Activated T-cell treated with anti-CD3 and anti-CD28 coated beads, Interleukin-2, amount 50 U/mL, for 24 hours (primary cell): ENCODE data around the gene PTH2.
A peak's percentile ranks its signal among the peaks of the same experiment; 100 is the strongest.
"Not testable (repeated sequence)": the region's sequence is repeated elsewhere in the genome, so short reads cannot be mapped to it uniquely, and the experiment has no call there.

Experiments
- DNase-seq: peaks from one replicate; pipeline ENCODE4 v3.0.0-alpha.2; 2020
- H3K27ac Mint-ChIP-seq: 2 replicates; pipeline ENCODE4 v1.8.0; 2020; ENCODE audit warnings: mild to moderate bottlenecking, mixed read lengths
- H3K27me3 Mint-ChIP-seq: 2 replicates; pipeline ENCODE4 v1.8.0; 2020; ENCODE audit warnings: mixed read lengths
- H3K36me3 Mint-ChIP-seq: 2 replicates; pipeline ENCODE4 v1.8.0; 2020; ENCODE audit warnings: low read depth, mixed read lengths
- H3K4me1 Mint-ChIP-seq: 2 replicates; pipeline ENCODE4 v1.8.0; 2020; ENCODE audit warnings: low read depth, mixed read lengths
- H3K4me3 Mint-ChIP-seq: 2 replicates; pipeline ENCODE4 v1.8.0; 2020; ENCODE audit warnings: mild to moderate bottlenecking, moderate library complexity, mixed read lengths
- H3K9me3 Mint-ChIP-seq: 2 replicates; pipeline ENCODE4 v1.8.0; 2020; ENCODE audit warnings: mixed read lengths

Gene PTH2

GRCh38 chr19:49455773-49456172, 32.5 kb upstream of the PTH2 start:
- DNase-seq, result no peak
- Mint-ChIP-seq H3K4me3 (no peak overlapping the region), H3K9me3 (no peaks in the 10 kb centered on the region), H3K27ac (no peak overlapping the region), H3K36me3 (peaks cover 65% of the 10 kb centered on the region), H3K27me3 (no peaks in the 10 kb centered on the region), H3K4me1 (peaks cover 46% of the 10 kb centered on the region)

GRCh38 chr19:49453757-49454240, 30.6 kb upstream of the PTH2 start:
- DNase-seq, result no peak
- Mint-ChIP-seq H3K4me1 (peaks cover 61% of the 10 kb centered on the region), H3K27ac (peak overlapping the region; percentile 99), H3K36me3 (peaks cover 66% of the 10 kb centered on the region), H3K27me3 (no peaks in the 10 kb centered on the region), H3K9me3 (no peaks in the 10 kb centered on the region), H3K4me3 (peak overlapping the region; percentile 99)

- Mint-ChIP-seq H3K36me3 (peaks cover 71% of the 10 kb centered on the region), H3K4me1 (peaks cover 66% of the 10 kb centered on the region), H3K9me3 (no peaks in the 10 kb centered on the region), H3K4me3 (peak within 1 kb of the TSS; percentile 99), H3K27ac (peak within 1 kb of the TSS; percentile 99), H3K27me3 (no peaks in the 10 kb centered on the region)
- DNase-seq, result peak; percentile 98
These were observed 29.9 kb upstream of the PTH2 start, which contains the start of gene ALDH16A1 for GRCh38 chr19:49453013-49453756. TSS of gene ALDH16A1 (plus strand) at chr19:49453225. CDS start at chr19:49453332, 107 bp downstream.

DNA sequence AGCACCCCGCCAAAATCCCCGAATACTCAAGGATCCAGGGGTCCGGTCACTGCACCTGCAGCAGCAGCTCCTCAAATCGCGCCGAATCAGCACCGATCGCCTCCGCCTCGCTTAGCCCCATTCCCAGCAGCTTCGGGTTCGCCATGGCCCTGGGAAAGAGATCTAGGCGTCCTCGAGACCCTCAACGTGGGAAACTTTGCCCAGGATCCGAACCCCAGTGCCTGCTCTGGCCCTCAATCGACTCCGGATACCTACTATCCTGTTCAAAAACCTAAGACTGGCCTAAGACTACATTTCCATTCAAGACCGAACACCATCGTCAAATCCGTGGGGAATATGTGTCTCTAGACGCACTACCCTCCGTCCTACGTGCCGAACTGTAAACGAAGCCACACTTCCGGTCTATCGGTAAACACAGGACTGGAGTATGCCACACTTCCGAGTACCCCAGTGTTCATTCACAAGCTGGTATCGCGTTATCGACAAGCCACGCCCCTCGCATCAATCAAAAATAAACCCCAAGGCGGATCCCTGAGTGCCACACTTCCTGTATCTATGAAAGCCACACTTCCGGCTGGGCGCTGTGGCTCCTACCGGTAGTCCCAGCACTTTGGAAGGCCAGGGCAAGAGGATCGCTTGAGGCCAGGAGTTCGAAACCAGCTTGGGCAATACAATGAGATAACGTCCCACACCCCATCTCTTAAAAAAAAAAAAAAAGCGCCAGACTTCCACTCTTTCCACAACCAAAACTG, 28.4 kb upstream of the PTH2 start, which contains the start of gene PIH1D1:
TSS of gene PIH1D1 (minus strand) at position 385 of the 752 bp plus-strand sequence. CDS start at position 145, 240 bp downstream.
- Mint-ChIP-seq H3K9me3 (no peaks in the 10 kb centered on the region), H3K27me3 (no peaks in the 10 kb centered on the region), H3K4me3 (peak within 1 kb of the TSS; percentile 99), H3K36me3 (peaks cover 76% of the 10 kb centered on the region), H3K27ac (peak within 1 kb of the TSS; percentile 99), H3K4me1 (peaks cover 65% of the 10 kb centered on the region)
- peak; percentile 91 for DNase-seq

DNA sequence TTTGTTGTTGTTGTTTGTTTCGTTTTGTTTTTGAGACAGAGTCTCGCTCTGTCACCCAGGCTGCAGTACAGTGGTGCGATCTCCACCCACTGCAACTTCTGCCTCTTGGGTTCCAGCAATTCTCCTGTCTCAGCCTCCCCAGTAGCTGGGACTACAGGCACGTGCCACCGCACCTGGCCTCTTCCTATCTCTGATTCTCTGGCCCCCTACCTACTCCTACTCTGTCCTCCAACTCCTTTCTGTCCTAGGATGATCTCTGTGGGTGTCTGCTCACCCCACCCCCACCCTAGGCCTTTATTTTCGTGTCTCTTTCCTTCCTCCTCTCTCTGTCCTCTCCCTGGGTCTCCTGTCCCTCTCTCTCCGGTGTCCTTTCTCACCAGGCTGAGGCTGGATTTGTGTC, 27.2 kb upstream of the PTH2 start:
- DNase-seq, result no peak
- peaks cover 74% of the 10 kb centered on the region for H3K36me3 Mint-ChIP-seq
- H3K27me3 Mint-ChIP-seq, result no peaks in the 10 kb centered on the region
- no peaks in the 10 kb centered on the region for H3K9me3 Mint-ChIP-seq
- peak overlapping the region; percentile 99 for H3K4me3 Mint-ChIP-seq
- peak overlapping the region; percentile 99 for H3K27ac Mint-ChIP-seq
- H3K4me1 Mint-ChIP-seq, result peaks cover 57% of the 10 kb centered on the region

GRCh38 chr19:49448432-49448786, 25.2 kb upstream of the PTH2 start:
- Mint-ChIP-seq H3K27me3 (no peaks in the 10 kb centered on the region), H3K4me3 (no peak overlapping the region)

DNA sequence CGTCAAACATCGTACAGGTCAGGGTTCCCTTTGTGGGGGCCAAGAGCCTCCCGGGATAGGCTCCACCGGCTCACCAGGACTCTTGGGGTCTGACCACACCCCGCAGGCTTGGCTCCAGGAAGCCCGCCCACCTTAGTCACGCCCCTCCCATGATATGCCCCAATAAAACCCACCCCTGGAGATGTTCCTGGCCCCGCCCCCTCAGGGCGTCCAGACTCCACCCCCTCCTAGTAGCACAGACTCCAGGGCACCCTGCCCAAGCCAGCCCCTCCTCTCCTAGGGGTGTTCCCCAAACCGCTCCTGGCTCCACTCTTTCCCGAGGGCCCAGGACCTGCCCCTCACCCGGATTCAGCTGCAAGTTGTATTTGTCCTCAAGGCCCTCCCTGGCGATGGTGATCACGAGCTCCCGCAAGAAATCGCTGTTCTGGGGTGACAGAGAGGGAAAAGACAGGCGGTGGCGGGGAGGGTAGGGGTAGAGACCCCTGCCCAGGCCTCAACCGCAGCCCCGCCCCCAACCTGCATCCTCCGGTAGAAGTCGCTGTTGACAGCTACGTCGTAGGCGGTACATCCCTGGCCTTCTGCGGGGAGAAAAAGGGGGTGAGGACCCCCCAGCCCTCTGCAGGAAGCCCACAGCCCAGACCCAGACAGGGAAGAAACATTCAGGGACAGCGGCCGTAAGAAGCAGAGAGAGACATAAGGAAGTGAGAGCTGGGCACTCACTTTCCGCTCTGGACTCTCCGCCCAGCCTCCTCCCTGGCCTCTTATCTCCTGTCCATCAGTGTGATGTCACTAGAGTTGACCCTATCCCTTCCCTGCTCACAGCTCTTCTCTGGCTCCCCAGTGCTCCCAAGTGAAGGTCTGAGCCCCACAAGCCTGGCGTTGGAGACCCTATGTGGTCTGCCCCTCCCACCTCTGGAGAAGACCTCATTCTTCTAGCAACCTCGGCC, 24.5 kb upstream of the PTH2 start:
- no peak overlapping the region for H3K4me3 Mint-ChIP-seq

More at GRCh38 chr19:49448432-49448786, 25.2 kb upstream of the PTH2 start:
- Mint-ChIP-seq H3K4me1 (peaks cover 53% of the 10 kb centered on the region), H3K36me3 (peaks cover 62% of the 10 kb centered on the region), H3K27ac (peak overlapping the region; percentile 48), H3K9me3 (no peaks in the 10 kb centered on the region)
- no peak for DNase-seq

DNA sequence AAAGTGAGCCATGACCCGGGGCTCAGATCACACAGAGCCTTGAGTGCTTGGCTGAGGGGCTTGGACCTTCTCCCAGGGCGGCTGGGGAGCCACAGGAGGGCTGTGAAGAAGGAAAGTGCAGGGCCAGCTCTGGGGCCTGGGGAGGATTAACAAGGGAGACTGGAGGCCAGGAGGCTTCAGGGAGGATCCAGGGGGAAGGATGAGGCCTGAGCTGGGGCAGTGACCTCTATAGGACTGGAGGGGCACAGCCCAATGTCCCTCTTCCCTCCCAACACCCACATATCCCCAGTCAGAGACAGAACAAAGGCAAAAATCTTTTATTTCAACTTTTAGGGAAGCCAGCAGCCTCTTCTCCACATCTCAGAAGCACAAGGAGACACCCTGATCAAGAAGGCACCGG, 22.8 kb upstream of the PTH2 start:
- no peak overlapping the region for H3K27ac Mint-ChIP-seq
- H3K27me3 Mint-ChIP-seq, result peaks cover 16% of the 10 kb centered on the region
- H3K4me1 Mint-ChIP-seq, result peaks cover 55% of the 10 kb centered on the region
- DNase-seq, result no peak
- peaks cover 51% of the 10 kb centered on the region for H3K36me3 Mint-ChIP-seq
- no peak overlapping the region for H3K4me3 Mint-ChIP-seq
- no peaks in the 10 kb centered on the region for H3K9me3 Mint-ChIP-seq

More for the DNA sequence above, 24.5 kb upstream of the PTH2 start:
- peaks cover 53% of the 10 kb centered on the region for H3K4me1 Mint-ChIP-seq
- H3K27ac Mint-ChIP-seq, result peak overlapping the region; percentile 48
- no peak for DNase-seq
- no peaks in the 10 kb centered on the region for H3K9me3 Mint-ChIP-seq
- peaks cover 58% of the 10 kb centered on the region for H3K36me3 Mint-ChIP-seq
- peaks cover under 1% of the 10 kb centered on the region for H3K27me3 Mint-ChIP-seq

DNA sequence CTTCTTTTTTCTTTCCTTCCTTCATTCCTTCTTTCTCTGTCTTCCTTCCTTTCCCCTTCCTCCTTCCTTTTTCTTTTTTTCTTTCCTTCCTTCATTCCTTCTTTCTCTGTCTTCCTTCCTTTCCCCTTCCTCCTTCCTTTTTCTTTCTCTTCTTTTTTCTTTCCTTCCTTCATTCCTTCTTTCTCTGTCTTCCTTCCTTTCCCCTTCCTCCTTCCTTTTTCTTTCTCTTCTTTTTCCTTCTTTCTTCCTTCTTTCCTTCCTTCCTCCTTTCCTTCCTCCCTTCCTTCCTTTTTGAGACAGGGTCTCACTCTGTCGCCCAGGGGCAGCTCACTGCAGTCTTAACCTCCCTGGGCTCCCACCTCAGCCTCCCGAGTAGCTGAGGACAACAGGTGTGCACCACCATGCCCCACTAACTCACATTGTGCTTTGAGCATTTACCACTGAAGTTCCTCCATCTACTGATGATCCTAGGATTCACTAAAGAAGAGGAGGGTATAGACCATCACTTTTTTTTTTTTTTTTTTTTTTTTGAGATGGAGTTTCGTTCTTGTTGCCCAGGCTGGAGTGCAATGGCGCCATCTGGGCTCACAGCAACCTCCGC, 21.0 kb upstream of the PTH2 start:
- Mint-ChIP-seq H3K4me1 (peaks cover 47% of the 10 kb centered on the region), H3K27me3 (peaks cover 34% of the 10 kb centered on the region), H3K27ac (peak overlapping the region; percentile 94), H3K36me3 (peaks cover 34% of the 10 kb centered on the region), H3K4me3 (peak overlapping the region; percentile 79)
- not testable (repeated sequence) for H3K9me3 Mint-ChIP-seq, DNase-seq

- H3K4me3 Mint-ChIP-seq, result peak overlapping the region; percentile 79
- peak; percentile 97 for DNase-seq
- no peaks in the 10 kb centered on the region for H3K9me3 Mint-ChIP-seq
- H3K27ac Mint-ChIP-seq, result peak overlapping the region; percentile 94
- H3K27me3 Mint-ChIP-seq, result peaks cover 39% of the 10 kb centered on the region
- H3K36me3 Mint-ChIP-seq, result peaks cover 27% of the 10 kb centered on the region
- peaks cover 42% of the 10 kb centered on the region for H3K4me1 Mint-ChIP-seq
These were observed 20.3 kb upstream of the PTH2 start for GRCh38 chr19:49443366-49444099.

- peaks cover 21% of the 10 kb centered on the region for H3K36me3 Mint-ChIP-seq
- no peaks in the 10 kb centered on the region for H3K9me3 Mint-ChIP-seq
- H3K4me1 Mint-ChIP-seq, result peaks cover 36% of the 10 kb centered on the region
- peak overlapping the region; percentile 79 for H3K4me3 Mint-ChIP-seq
- peak overlapping the region; percentile 94 for H3K27ac Mint-ChIP-seq
- H3K27me3 Mint-ChIP-seq, result peaks cover 45% of the 10 kb centered on the region
- peak; percentile 70 for DNase-seq
These were observed 19.6 kb upstream of the PTH2 start for GRCh38 chr19:49442771-49443365.

DNA sequence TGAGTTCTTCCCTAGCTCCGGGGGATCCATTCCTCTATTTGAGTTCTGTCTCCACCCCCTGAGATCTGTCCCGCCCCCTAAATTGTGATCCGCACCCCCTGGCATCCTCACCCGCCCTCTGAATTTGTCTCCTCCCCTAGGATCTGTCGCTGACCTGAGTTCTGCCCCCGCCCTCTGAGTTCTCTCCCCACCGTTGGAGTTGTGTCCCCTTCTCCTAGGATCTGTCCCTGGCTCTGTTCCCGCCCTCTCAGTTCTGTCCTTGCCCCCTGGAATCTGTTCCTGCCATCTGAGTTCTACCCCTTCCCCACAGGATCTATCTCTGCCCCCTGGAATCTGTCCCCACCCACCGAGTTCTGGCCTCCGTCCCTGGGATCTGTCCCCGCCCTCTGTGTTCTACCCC, 19.1 kb upstream of the PTH2 start:
- no peaks in the 10 kb centered on the region for H3K9me3 Mint-ChIP-seq
- peaks cover 33% of the 10 kb centered on the region for H3K4me1 Mint-ChIP-seq
- H3K4me3 Mint-ChIP-seq, result peak overlapping the region; percentile 79
- H3K27ac Mint-ChIP-seq, result no peak overlapping the region
- peaks cover 51% of the 10 kb centered on the region for H3K27me3 Mint-ChIP-seq
- DNase-seq, result no peak
- peaks cover 16% of the 10 kb centered on the region for H3K36me3 Mint-ChIP-seq

DNA sequence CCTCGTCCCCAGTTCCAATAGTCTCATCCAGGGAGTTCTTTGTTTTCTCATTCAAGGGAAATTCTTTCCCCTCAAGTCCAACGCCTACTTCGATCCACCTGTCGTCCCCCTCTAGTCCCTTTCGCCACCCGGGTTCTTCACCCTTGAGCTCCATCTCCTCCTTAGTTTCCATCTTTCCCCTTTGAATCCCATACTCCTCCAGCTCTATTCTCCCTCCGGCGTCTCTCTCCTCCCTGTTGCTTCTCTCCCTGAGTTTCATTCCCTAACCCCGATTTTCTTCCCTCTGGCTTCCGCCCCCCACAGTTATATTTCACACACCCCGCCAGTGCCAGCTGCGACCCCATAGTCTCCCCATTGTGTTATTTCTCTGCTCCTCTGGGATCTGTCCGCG, 18.7 kb upstream of the PTH2 start:
- Mint-ChIP-seq H3K36me3 (peaks cover 12% of the 10 kb centered on the region), H3K4me1 (peaks cover 33% of the 10 kb centered on the region), H3K4me3 (peak overlapping the region; percentile 79), H3K27me3 (peaks cover 55% of the 10 kb centered on the region), H3K9me3 (no peaks in the 10 kb centered on the region), H3K27ac (no peak overlapping the region)
- DNase-seq, result no peak
